ENCODE data around the gene CST5.
"Not testable (repeated sequence)": the region's sequence is repeated elsewhere in the genome, so short reads cannot be mapped to it uniquely, and the experiment has no call there.

Gene CST5

DNA sequence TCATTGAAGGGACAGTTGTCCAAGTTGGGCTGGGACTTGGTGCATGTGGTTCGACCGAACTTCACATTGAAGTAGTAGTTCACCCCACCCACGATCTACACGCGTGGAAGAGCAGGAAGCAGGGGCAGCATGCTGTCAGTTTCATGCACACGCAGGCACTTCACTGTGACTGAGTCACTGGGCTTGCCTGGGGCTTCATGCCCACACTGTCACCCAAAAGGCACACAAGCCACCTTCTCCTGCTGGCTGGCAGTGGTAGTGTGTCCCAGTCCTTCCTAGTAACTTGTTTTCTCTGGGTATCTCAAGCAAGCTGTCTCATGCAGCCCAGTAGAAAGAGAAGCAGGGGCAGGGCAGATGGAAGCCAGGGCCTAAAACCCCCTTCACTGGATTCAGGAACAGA lies 2.0 kb downstream of the CST5 start:
- Histone ChIP-seq H3K4me3 (ENCODE audit: low read depth in 1 of 2, low read length in 2 of 2) (no peak overlapping the region), H3K9ac (ENCODE audit: low read depth in 1 of 2, low read length in 2 of 2) (no peak overlapping the region), H3K4me1 (ENCODE audit: control insufficient read depth in 1 of 2, insufficient read depth in 2 of 2, low read length in 2 of 2) (no peaks in the 10 kb centered on the region), H3K9me3 (ENCODE audit: control insufficient read depth in 1 of 2, low read length in 2 of 2) (no peaks in the 10 kb centered on the region), H3K27ac (ENCODE audit: low read depth, low read length) (no peak overlapping the region), H3K36me3 (ENCODE audit: control insufficient read depth in 1 of 2, insufficient read depth in 2 of 2, low read length in 2 of 2) (no peaks in the 10 kb centered on the region), H3K27me3 (ENCODE audit: control insufficient read depth in 1 of 2, insufficient read depth in 2 of 2, low read length in 2 of 2) (no peaks in the 10 kb centered on the region)

GRCh38 chr20:23875606-23876237 lies 3.8 kb downstream of the CST5 start:
- H3K4me1 ChIP-seq (ENCODE audit: control insufficient read depth in 1 of 2, insufficient read depth in 2 of 2, low read length in 2 of 2) = no peaks in the 10 kb centered on the region
- no peak overlapping the region for H3K9ac ChIP-seq (ENCODE audit: low read depth in 1 of 2, low read length in 2 of 2)
- H3K27me3 ChIP-seq (ENCODE audit: control insufficient read depth in 1 of 2, insufficient read depth in 2 of 2, low read length in 2 of 2) = no peaks in the 10 kb centered on the region
- no peaks in the 10 kb centered on the region for H3K9me3 ChIP-seq (ENCODE audit: control insufficient read depth in 1 of 2, low read length in 2 of 2)
- no peak overlapping the region for H3K4me3 ChIP-seq (ENCODE audit: low read depth in 1 of 2, low read length in 2 of 2)
- H3K36me3 ChIP-seq (ENCODE audit: control insufficient read depth in 1 of 2, insufficient read depth in 2 of 2, low read length in 2 of 2) = no peaks in the 10 kb centered on the region
- H3K27ac ChIP-seq (ENCODE audit: low read depth, low read length) = no peak overlapping the region

GRCh38 chr20:23874747-23875146 lies 4.8 kb downstream of the CST5 start:
- H3K36me3 ChIP-seq (ENCODE audit: control insufficient read depth in 1 of 2, insufficient read depth in 2 of 2, low read length in 2 of 2) = no peaks in the 10 kb centered on the region
- no peaks in the 10 kb centered on the region for H3K9me3 ChIP-seq (ENCODE audit: control insufficient read depth in 1 of 2, low read length in 2 of 2)
- no peak overlapping the region for H3K9ac ChIP-seq (ENCODE audit: low read depth in 1 of 2, low read length in 2 of 2)
- H3K4me3 ChIP-seq (ENCODE audit: low read depth in 1 of 2, low read length in 2 of 2) = no peak overlapping the region
- H3K4me1 ChIP-seq (ENCODE audit: control insufficient read depth in 1 of 2, insufficient read depth in 2 of 2, low read length in 2 of 2) = no peaks in the 10 kb centered on the region
- H3K27me3 ChIP-seq (ENCODE audit: control insufficient read depth in 1 of 2, insufficient read depth in 2 of 2, low read length in 2 of 2) = no peaks in the 10 kb centered on the region
- no peak overlapping the region for H3K27ac ChIP-seq (ENCODE audit: low read depth, low read length)

- H3K4me1 ChIP-seq (ENCODE audit: control insufficient read depth in 1 of 2, insufficient read depth in 2 of 2, low read length in 2 of 2) = no peaks in the 10 kb centered on the region
- H3K27ac ChIP-seq (ENCODE audit: low read depth, low read length) = no peak overlapping the region
- no peaks in the 10 kb centered on the region for H3K27me3 ChIP-seq (ENCODE audit: control insufficient read depth in 1 of 2, insufficient read depth in 2 of 2, low read length in 2 of 2)
- no peaks in the 10 kb centered on the region for H3K36me3 ChIP-seq (ENCODE audit: control insufficient read depth in 1 of 2, insufficient read depth in 2 of 2, low read length in 2 of 2)
- no peak overlapping the region for H3K4me3 ChIP-seq (ENCODE audit: low read depth in 1 of 2, low read length in 2 of 2)
- H3K9ac ChIP-seq (ENCODE audit: low read depth in 1 of 2, low read length in 2 of 2) = no peak overlapping the region
- no peaks in the 10 kb centered on the region for H3K9me3 ChIP-seq (ENCODE audit: control insufficient read depth in 1 of 2, low read length in 2 of 2)
Observed at GRCh38 chr20:23873370-23874015, 6.1 kb downstream of the CST5 start.

DNA sequence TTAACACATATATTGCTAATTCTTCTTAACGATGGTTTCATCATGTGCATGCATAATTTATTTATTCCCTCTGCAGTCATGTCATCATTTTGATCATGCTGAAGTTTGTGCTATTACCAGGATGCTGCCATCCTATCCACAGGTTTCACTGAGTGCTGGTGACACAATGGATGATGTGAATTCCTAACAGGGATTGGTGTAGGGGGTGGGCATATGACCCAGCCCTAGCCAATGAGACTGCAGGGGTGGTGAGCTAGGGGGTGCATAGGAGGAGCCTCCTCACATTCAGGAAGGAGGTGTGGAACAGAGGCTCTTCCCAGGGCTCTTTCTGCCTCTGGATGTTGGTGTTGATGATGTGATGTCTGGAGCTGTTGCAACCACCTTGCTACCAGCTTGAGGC lies 7.5 kb downstream of the CST5 start:
- Histone ChIP-seq H3K4me1 (ENCODE audit: control insufficient read depth in 1 of 2, insufficient read depth in 2 of 2, low read length in 2 of 2) (no peaks in the 10 kb centered on the region), H3K9me3 (ENCODE audit: control insufficient read depth in 1 of 2, low read length in 2 of 2) (no peaks in the 10 kb centered on the region), H3K9ac (ENCODE audit: low read depth in 1 of 2, low read length in 2 of 2) (no peak overlapping the region), H3K4me3 (ENCODE audit: low read depth in 1 of 2, low read length in 2 of 2) (no peak overlapping the region), H3K36me3 (ENCODE audit: control insufficient read depth in 1 of 2, insufficient read depth in 2 of 2, low read length in 2 of 2) (no peaks in the 10 kb centered on the region), H3K27me3 (ENCODE audit: control insufficient read depth in 1 of 2, insufficient read depth in 2 of 2, low read length in 2 of 2) (no peaks in the 10 kb centered on the region), H3K27ac (ENCODE audit: low read depth, low read length) (no peak overlapping the region)

- Histone ChIP-seq H3K9ac (ENCODE audit: low read depth in 1 of 2, low read length in 2 of 2) (no peak overlapping the region), H3K4me3 (ENCODE audit: low read depth in 1 of 2, low read length in 2 of 2) (no peak overlapping the region), H3K36me3 (ENCODE audit: control insufficient read depth in 1 of 2, insufficient read depth in 2 of 2, low read length in 2 of 2) (no peaks in the 10 kb centered on the region), H3K4me1 (ENCODE audit: control insufficient read depth in 1 of 2, insufficient read depth in 2 of 2, low read length in 2 of 2) (no peaks in the 10 kb centered on the region), H3K9me3 (ENCODE audit: control insufficient read depth in 1 of 2, low read length in 2 of 2) (no peaks in the 10 kb centered on the region), H3K27ac (ENCODE audit: low read depth, low read length) (no peak overlapping the region), H3K27me3 (ENCODE audit: control insufficient read depth in 1 of 2, insufficient read depth in 2 of 2, low read length in 2 of 2) (no peaks in the 10 kb centered on the region)
Observed at GRCh38 chr20:23870461-23870860, 9.1 kb downstream of the CST5 start.

GRCh38 chr20:23869520-23869919 lies 10.0 kb downstream of the CST5 start:
- Histone ChIP-seq H3K4me3 (ENCODE audit: low read depth in 1 of 2, low read length in 2 of 2) (no peak overlapping the region), H3K9me3 (ENCODE audit: control insufficient read depth in 1 of 2, low read length in 2 of 2) (no peaks in the 10 kb centered on the region), H3K4me1 (ENCODE audit: control insufficient read depth in 1 of 2, insufficient read depth in 2 of 2, low read length in 2 of 2) (no peaks in the 10 kb centered on the region), H3K27me3 (ENCODE audit: control insufficient read depth in 1 of 2, insufficient read depth in 2 of 2, low read length in 2 of 2) (no peaks in the 10 kb centered on the region), H3K36me3 (ENCODE audit: control insufficient read depth in 1 of 2, insufficient read depth in 2 of 2, low read length in 2 of 2) (no peaks in the 10 kb centered on the region), H3K27ac (ENCODE audit: low read depth, low read length) (no peak overlapping the region), H3K9ac (ENCODE audit: low read depth in 1 of 2, low read length in 2 of 2) (no peak overlapping the region)

GRCh38 chr20:23868321-23868720 lies 11.2 kb downstream of the CST5 start:
- H3K4me3 ChIP-seq (ENCODE audit: low read depth in 1 of 2, low read length in 2 of 2) = no peak overlapping the region
- H3K36me3 ChIP-seq (ENCODE audit: control insufficient read depth in 1 of 2, insufficient read depth in 2 of 2, low read length in 2 of 2) = no peaks in the 10 kb centered on the region
- H3K4me1 ChIP-seq (ENCODE audit: control insufficient read depth in 1 of 2, insufficient read depth in 2 of 2, low read length in 2 of 2) = no peaks in the 10 kb centered on the region
- H3K27me3 ChIP-seq (ENCODE audit: control insufficient read depth in 1 of 2, insufficient read depth in 2 of 2, low read length in 2 of 2) = no peaks in the 10 kb centered on the region
- H3K27ac ChIP-seq (ENCODE audit: low read depth, low read length) = no peak overlapping the region
- no peak overlapping the region for H3K9ac ChIP-seq (ENCODE audit: low read depth in 1 of 2, low read length in 2 of 2)
- no peaks in the 10 kb centered on the region for H3K9me3 ChIP-seq (ENCODE audit: control insufficient read depth in 1 of 2, low read length in 2 of 2)

GRCh38 chr20:23867152-23867776 lies 12.3 kb downstream of the CST5 start:
- no peaks in the 10 kb centered on the region for H3K9me3 ChIP-seq (ENCODE audit: control insufficient read depth in 1 of 2, low read length in 2 of 2)
- no peak overlapping the region for H3K4me3 ChIP-seq (ENCODE audit: low read depth in 1 of 2, low read length in 2 of 2)
- no peaks in the 10 kb centered on the region for H3K27me3 ChIP-seq (ENCODE audit: control insufficient read depth in 1 of 2, insufficient read depth in 2 of 2, low read length in 2 of 2)
- H3K4me1 ChIP-seq (ENCODE audit: control insufficient read depth in 1 of 2, insufficient read depth in 2 of 2, low read length in 2 of 2) = no peaks in the 10 kb centered on the region
- H3K9ac ChIP-seq (ENCODE audit: low read depth in 1 of 2, low read length in 2 of 2) = no peak overlapping the region
- H3K27ac ChIP-seq (ENCODE audit: low read depth, low read length) = no peak overlapping the region
- no peaks in the 10 kb centered on the region for H3K36me3 ChIP-seq (ENCODE audit: control insufficient read depth in 1 of 2, insufficient read depth in 2 of 2, low read length in 2 of 2)

DNA sequence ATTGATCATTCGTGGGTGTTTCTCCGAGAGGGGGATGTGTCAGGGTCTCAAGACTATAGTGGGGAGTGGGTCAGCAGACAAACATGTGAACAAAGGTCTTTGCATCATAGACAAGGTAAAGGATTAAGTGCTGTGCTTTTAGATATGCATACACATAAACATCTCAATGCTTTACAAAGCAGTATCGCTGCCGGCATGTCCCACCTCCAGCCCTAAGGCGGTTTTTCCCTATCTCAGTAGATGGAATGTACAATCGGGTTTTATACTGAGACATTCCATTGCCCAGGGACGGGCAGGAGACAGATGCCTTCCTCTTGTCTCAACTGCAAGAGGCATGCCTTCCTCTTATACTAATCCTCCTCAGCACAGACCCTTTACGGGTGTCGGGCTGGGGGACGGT lies 18.8 kb downstream of the CST5 start:
- H3K36me3 ChIP-seq (ENCODE audit: control insufficient read depth in 1 of 2, insufficient read depth in 2 of 2, low read length in 2 of 2); H3K4me1 ChIP-seq (ENCODE audit: control insufficient read depth in 1 of 2, insufficient read depth in 2 of 2, low read length in 2 of 2); H3K27ac ChIP-seq (ENCODE audit: low read depth, low read length); H3K4me3 ChIP-seq (ENCODE audit: low read depth in 1 of 2, low read length in 2 of 2); H3K27me3 ChIP-seq (ENCODE audit: control insufficient read depth in 1 of 2, insufficient read depth in 2 of 2, low read length in 2 of 2); H3K9ac ChIP-seq (ENCODE audit: low read depth in 1 of 2, low read length in 2 of 2); H3K9me3 ChIP-seq (ENCODE audit: control insufficient read depth in 1 of 2, low read length in 2 of 2): not testable (repeated sequence)

Data from duodenal mucosa (tissue), 2 donors.